Measurements from ENCODE around the gene WNT10A.

WNT10A gene

DNA sequence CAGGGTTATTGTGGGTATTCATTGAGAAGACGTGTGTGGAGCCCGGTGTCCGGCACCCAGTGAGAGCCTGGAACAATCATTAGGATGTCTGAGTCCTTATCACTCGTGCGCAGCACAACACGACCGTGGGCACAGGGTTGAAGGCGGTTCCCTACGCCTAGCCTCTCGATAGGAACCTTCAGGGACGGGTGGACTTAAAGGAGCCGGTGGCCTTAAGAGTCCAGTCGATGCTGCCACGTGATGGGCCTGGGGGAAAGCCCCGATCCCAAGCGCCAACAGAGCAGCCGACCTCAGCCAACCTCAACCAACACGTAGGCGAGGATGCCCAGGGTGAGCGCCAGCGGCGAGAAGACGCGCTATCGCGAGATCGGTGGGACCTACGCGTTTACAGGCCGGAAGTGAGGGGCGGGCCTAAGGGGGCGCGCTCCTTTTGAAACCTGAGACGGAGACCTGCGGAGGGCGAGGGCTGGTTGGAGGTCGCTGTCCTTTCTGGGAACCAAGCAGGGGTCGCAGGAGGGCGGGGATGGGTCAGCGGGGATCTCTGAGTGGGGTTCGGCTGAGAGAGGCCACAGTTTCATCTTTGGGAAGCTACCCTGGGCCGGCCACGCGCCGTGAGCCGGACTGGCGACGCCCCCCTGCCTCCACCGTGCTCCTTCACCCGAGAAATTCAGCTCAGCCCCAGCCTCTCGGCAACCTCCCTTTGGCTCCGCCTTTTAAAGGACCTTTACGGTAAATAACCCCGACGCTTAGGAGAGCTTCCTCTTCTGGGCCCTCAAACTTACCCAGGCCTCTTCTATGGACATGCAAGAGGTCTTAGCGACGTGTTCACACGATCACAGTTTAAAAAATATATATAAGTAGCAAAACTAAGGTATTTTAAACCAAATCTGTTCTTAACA is 28.3 kb downstream of the WNT10A start:
- no peaks in the 10 kb centered on the region for H3K36me3 ChIP-seq
- no peaks in the 10 kb centered on the region for H3K9me3 ChIP-seq
- H3K27me3 ChIP-seq = peaks cover 93% of the 10 kb centered on the region
- peak overlapping the region; percentile 27 to 45 for H3K4me3 ChIP-seq (ENCODE audit: low read depth in 1 of 2, low read length in 1 of 2)
- no peak for TF ChIP-seq CTCF (IDR thresholded peaks at IDR 0.05)
- no peak overlapping the region for H3K27ac ChIP-seq
- H3K4me1 ChIP-seq (ENCODE audit: control insufficient read depth in 1 of 2, insufficient read depth in 1 of 2, low read depth in 1 of 2, low read length in 1 of 2) = peaks cover 6 to 10% of the 10 kb centered on the region in 2 experiments

- no peak overlapping the region for H3K27ac ChIP-seq
- no peaks in the 10 kb centered on the region for H3K9me3 ChIP-seq
- no peak for TF ChIP-seq CTCF (IDR thresholded peaks at IDR 0.05)
- no peaks in the 10 kb centered on the region for H3K36me3 ChIP-seq
- peaks cover 6 to 10% of the 10 kb centered on the region in 2 experiments for H3K4me1 ChIP-seq (ENCODE audit: control insufficient read depth in 1 of 2, insufficient read depth in 1 of 2, low read depth in 1 of 2, low read length in 1 of 2)
- H3K4me3 ChIP-seq (ENCODE audit: low read depth in 1 of 2, low read length in 1 of 2) = no peak overlapping the region
- H3K27me3 ChIP-seq = peaks cover 92% of the 10 kb centered on the region
Observed at GRCh38 chr2:218910741-218911140, 30.1 kb downstream of the WNT10A start.

DNA sequence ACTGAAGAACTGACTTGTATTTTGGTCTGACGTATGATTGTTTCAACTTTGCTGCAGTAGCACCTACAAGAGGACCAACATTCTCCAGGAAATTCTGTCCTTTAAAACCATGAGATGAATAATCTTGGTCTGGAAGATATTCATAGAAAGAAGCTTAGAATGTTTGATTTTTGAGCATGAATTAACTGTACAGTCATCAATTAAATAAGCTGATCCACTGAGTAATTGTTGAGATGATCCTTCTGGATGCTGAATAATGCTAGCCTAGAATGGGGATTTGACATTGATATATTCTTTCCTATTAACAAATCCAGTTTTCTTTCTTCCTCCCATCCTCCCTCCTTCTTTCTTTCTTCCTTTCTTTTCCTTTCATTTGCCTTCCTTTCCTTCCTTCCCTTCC is 39.9 kb downstream of the WNT10A start:
- Histone ChIP-seq H3K27me3 (peaks cover 70% of the 10 kb centered on the region), H3K4me1 (ENCODE audit: control insufficient read depth in 1 of 2, insufficient read depth in 1 of 2, low read depth in 1 of 2, low read length in 1 of 2) (no peaks in the 10 kb centered on the region)

DNA sequence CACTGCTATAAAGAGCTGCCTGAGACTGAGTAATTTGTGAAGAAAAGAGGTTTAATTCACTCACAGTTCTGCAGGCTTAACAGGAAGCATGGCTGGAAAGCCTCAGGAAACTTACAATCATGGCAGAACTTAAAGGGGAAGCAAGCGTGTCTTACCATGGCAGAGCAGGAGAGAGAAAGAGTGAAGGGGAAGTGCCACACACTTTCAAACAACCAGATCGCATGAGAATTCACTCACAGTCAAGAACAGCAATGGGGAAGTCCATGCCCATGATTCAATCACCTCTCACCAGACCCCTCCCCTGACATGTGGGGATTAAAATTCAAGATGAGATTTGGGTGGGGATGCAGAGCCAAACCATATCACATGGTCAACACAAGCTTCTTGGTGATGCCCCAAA is 44.1 kb downstream of the WNT10A start:
- H3K4me3 ChIP-seq (ENCODE audit: low read depth in 1 of 2, low read length in 1 of 2) = no peak overlapping the region

More for the DNA sequence above, 39.9 kb downstream of the WNT10A start:
- no peak overlapping the region for H3K27ac ChIP-seq
- H3K9me3 ChIP-seq = no peaks in the 10 kb centered on the region
- H3K36me3 ChIP-seq = no peaks in the 10 kb centered on the region
- H3K4me3 ChIP-seq (ENCODE audit: low read depth in 1 of 2, low read length in 1 of 2) = no peak overlapping the region
- TF ChIP-seq CTCF (IDR thresholded peaks at IDR 0.05) = no peak

DNA sequence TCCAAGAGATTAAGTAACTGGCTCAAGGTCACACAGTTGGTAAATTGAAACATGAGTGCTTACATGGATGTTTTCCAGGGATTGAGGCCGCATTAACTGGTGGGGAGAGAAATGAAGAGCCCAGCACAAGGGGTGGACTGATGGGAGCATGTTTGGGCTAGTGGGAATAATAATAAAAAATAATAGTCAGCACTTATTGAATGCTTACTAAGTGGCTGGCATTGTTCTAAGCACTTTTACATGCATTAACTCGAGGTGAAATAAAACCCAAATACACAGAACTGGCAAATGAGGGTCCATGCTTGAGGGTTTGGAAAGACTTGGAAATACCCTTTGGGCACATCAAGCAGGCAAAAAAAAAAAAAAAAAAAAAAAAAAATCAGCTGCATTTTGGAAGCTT is 44.8 kb downstream of the WNT10A start:
- no peak overlapping the region for H3K4me3 ChIP-seq (ENCODE audit: low read depth in 1 of 2, low read length in 1 of 2)
- no peak for TF ChIP-seq CTCF (IDR thresholded peaks at IDR 0.05)
- H3K4me1 ChIP-seq (ENCODE audit: control insufficient read depth in 1 of 2, insufficient read depth in 1 of 2, low read depth in 1 of 2, low read length in 1 of 2) = no peaks in the 10 kb centered on the region
- no peaks in the 10 kb centered on the region for H3K9me3 ChIP-seq
- H3K36me3 ChIP-seq = no peaks in the 10 kb centered on the region
- no peak overlapping the region for H3K27ac ChIP-seq
- H3K27me3 ChIP-seq = peaks cover 49% of the 10 kb centered on the region

More for the DNA sequence above, 44.1 kb downstream of the WNT10A start:
- peaks cover 56% of the 10 kb centered on the region for H3K27me3 ChIP-seq
- H3K36me3 ChIP-seq = no peaks in the 10 kb centered on the region
- H3K9me3 ChIP-seq = no peaks in the 10 kb centered on the region
- no peak overlapping the region for H3K27ac ChIP-seq
- H3K4me1 ChIP-seq (ENCODE audit: control insufficient read depth in 1 of 2, insufficient read depth in 1 of 2, low read depth in 1 of 2, low read length in 1 of 2) = no peaks in the 10 kb centered on the region
- no peak for TF ChIP-seq CTCF (IDR thresholded peaks at IDR 0.05)
